ENCODE measurements around the gene P2RY1.

DNA sequence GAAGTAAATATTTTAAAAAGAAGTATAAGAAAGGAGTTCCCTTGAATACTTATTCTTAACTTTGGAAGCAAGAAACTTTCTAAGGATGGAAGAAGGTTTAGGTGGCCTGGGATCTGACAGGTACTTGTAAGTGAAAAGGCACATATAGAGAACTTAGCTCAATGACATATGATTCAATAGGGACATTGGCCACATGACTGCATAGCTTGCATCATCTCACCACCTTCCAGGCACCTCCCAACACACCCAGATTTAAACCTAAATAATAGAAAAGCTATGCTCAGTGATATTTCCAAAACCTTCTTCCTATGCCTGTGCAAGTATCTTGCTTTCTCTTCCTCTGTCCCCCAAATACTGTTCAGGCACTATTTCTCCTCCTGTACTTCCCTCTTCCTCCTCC lies 4.7 kb upstream of the P2RY1 start:
- TF ChIP-seq, protein P1, sequence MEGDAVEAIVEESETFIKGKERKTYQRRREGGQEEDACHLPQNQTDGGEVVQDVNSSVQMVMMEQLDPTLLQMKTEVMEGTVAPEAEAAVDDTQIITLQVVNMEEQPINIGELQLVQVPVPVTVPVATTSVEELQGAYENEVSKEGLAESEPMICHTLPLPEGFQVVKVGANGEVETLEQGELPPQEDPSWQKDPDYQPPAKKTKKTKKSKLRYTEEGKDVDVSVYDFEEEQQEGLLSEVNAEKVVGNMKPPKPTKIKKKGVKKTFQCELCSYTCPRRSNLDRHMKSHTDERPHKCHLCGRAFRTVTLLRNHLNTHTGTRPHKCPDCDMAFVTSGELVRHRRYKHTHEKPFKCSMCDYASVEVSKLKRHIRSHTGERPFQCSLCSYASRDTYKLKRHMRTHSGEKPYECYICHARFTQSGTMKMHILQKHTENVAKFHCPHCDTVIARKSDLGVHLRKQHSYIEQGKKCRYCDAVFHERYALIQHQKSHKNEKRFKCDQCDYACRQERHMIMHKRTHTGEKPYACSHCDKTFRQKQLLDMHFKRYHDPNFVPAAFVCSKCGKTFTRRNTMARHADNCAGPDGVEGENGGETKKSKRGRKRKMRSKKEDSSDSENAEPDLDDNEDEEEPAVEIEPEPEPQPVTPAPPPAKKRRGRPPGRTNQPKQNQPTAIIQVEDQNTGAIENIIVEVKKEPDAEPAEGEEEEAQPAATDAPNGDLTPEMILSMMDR (optimal IDR thresholded peaks at IDR 0.05 in 1 of 3, IDR thresholded peaks at IDR 0.05 in 1 of 3, conservative IDR thresholded peaks at IDR 0.05 in 1 of 3; ENCODE audit: extremely low read depth in 1 of 3, insufficient read depth in 2 of 3, low read length in 3 of 3), result no peak
- TF ChIP-seq EZH2 (IDR thresholded peaks at IDR 0.05; ENCODE audit: low read length), result no peak
